OCI-LY1 (cell line): ENCODE data around the gene RNF146.

Source experiments
- EZH2 ChIP-seq: fragments of 200-600 bp; sonication (generic), shearing (Covaris generic); IDR thresholded peaks from 2 replicates; pipeline ENCODE4 v1.8.0; 2017; ENCODE audit warnings: borderline replicate concordance, mixed run types, mild to moderate bottlenecking, antibody characterized with exemption, low read length, moderate library complexity, mixed read lengths
- TF ChIP-seq, protein P1 (sequence below): fragments of 200-600 bp; sonication (generic), shearing (Covaris generic); IDR thresholded peaks from 2 replicates; pipeline ENCODE4 v1.5.1; 2017; ENCODE audit warnings: mild to moderate bottlenecking, antibody characterized with exemption, low read length, moderate library complexity, mixed read lengths

DNA sequence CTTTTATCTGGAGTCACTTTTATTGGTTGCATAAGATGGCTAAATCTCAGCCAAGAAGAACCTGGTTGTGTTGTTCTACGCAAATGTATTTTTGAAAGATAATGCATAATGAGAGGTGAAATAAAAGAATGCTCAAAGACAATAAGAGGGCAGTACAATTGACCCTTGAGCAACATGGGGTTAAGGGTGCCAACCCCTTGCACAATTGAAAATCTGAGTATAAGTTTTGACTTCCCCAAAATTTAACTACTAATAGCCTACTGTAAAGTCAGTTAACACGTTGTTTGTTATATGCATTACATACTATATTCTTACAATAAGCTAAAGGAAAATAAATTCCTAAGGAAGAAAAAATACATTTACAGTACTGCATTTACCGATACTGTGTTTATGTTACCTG is 5.9 kb downstream of the RNF146 start:
- TF ChIP-seq, protein P1, sequence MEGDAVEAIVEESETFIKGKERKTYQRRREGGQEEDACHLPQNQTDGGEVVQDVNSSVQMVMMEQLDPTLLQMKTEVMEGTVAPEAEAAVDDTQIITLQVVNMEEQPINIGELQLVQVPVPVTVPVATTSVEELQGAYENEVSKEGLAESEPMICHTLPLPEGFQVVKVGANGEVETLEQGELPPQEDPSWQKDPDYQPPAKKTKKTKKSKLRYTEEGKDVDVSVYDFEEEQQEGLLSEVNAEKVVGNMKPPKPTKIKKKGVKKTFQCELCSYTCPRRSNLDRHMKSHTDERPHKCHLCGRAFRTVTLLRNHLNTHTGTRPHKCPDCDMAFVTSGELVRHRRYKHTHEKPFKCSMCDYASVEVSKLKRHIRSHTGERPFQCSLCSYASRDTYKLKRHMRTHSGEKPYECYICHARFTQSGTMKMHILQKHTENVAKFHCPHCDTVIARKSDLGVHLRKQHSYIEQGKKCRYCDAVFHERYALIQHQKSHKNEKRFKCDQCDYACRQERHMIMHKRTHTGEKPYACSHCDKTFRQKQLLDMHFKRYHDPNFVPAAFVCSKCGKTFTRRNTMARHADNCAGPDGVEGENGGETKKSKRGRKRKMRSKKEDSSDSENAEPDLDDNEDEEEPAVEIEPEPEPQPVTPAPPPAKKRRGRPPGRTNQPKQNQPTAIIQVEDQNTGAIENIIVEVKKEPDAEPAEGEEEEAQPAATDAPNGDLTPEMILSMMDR, result no peak
- no peak for TF ChIP-seq EZH2
